Skin epidermis (tissue), 12 donors: Measurements from ENCODE around the gene KRT83.

Source experiments
- H3K27ac ChIP-seq, 21 experiments: fragments of 200-600 bp; sonication (generic) in 11 of 21; one replicate each; pipeline ENCODE4 v1.5.0; 2020; ENCODE audit warnings: mild to moderate bottlenecking in 3 of 21, inconsistent platforms in 2 of 21, moderate library complexity in 2 of 21
- H3K4me3 ChIP-seq, 7 experiments: fragments of 200-600 bp; sonication (generic) in 2 of 7; one replicate each; pipeline ENCODE4 v1.5.0; 2020; ENCODE audit warnings: inconsistent platforms in 2 of 7, mild to moderate bottlenecking in 2 of 7, moderate library complexity in 1 of 7

KRT83 gene

GRCh38 chr12:52320784-52321400, at the start of gene KRT83:
TSS of gene KRT83 (minus strand) at chr12:52321398. CDS start at chr12:52321335, 63 bp downstream.
- no peak within 1 kb of the TSS for H3K4me3 ChIP-seq
- no peak within 1 kb of the TSS for H3K27ac ChIP-seq

- H3K4me3 ChIP-seq: no peak overlapping the region
- H3K27ac ChIP-seq: no peak overlapping the region
These were observed 48.6 kb upstream of the KRT83 start for GRCh38 chr12:52369809-52370208.

GRCh38 chr12:52369211-52369610, 48.0 kb upstream of the KRT83 start:
- Histone ChIP-seq H3K4me3 (no peak overlapping the region), H3K27ac (no peak overlapping the region)

- H3K27ac ChIP-seq: no peak overlapping the region
- H3K4me3 ChIP-seq: no peak overlapping the region
These were observed 47.3 kb upstream of the KRT83 start for GRCh38 chr12:52368508-52368907.

DNA sequence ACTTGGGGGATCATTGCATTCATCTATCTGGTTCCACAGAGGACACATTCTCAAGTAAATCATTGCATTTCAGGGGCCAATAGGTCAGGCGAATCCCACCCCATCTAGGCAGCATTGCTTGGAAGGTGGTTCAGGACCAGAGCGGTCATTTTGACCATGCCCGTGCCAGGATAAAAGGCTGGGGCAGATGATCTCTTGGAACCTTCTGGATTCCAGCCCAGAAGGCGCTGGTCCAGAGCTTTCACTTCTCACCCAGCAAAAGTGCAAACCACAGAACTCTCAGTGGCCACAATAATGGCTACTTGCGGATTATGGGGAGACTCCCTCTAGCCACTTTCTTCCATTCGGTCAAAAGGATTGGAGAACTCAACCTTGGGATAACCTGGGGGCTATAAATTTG, 46.7 kb upstream of the KRT83 start:
- H3K4me3 ChIP-seq: no peak overlapping the region
- H3K27ac ChIP-seq: no peak overlapping the region

DNA sequence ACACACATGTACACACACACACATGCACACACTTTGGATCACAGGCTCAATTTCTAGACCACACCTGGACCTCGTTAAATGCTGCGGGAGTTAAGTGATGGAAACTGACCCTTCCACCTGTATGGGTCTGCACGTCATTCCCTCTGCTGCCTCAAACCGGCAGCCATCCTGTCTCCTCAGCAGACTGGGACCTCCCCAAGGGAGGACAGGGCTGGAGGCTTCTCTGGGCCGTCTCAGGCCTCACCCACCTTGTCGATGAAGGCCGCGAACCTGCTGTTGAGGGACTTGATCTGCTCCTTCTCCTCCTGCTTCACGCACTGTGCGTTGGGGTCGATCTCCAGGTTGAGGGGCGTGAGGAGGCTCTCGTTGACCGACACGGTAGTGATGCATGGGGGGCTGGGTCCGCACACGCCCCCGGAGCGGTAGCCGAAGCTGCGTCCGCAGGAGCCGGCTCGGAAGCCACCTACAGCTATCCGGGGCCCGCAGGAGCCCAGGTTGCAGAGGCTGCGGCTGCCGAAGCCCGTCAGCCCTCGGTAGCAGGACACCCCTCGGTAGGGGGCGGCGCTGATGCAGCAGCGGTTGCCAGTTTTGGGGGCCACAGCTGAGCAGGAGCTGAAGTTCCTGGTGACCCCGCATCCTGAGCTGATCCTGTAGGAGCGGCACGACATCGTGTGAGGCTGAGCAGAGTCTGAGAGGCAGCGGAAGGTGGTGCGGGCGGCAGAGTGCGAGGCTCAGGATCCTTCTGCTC, 45.7 kb upstream of the KRT83 start, which contains the start of gene KRT85:
TSS of gene KRT85 (minus strand) at position 744 of the 748 bp plus-strand sequence. CDS start at position 668, 76 bp downstream.
- no peak within 1 kb of the TSS for H3K27ac ChIP-seq
- no peak within 1 kb of the TSS for H3K4me3 ChIP-seq

DNA sequence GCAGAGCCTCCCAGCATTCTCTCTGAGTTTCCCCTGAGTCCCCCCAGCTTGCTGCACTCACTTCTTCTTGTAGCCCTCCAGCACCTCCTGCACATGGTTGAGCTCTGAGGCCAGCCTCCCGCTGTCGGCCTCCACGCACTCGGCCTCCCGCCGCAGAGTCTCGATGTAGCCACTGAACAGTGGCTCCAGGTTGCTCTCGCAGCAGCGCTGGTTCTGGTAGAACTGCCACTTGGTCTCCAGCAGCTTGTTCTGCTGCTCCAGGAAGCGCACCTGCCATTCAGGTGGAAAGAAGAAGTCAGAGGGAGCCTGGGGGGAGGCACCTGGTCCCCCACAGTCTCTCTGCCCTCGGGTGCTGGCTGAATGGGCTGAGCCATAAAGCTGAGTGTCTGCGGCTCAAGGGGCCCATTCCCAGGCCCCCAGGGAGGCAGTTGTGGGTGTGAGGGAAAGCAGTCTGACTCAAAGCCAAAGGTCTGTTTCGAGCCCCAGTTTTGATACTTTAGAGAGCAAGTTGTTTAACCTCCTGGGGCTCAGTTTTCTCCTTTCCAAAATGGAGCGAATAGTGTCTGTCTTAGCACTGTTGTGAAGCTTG, 43.8 kb upstream of the KRT83 start:
- Histone ChIP-seq H3K4me3 (no peak overlapping the region), H3K27ac (peak overlapping the region in 2 of 21 experiments; percentile 37 to 59)

DNA sequence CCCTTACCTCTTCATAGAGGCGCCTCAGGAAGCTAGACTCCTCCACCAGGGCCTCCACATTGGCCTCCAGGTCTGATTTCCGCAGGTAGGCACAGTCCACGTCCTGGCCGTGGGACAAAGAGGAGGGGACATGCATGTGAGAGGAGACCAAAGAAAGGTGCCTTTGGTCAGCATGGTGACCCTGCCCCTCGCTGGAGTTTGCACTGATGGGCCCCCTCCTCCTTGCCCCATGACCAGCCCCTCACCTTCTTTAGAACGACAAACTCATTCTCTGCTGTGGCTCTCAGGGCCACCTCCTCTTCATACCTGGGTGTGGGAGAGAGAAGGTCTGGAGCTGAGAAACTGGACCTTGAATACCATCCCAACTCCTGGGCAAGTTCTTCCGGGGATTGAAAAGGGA, 42.9 kb upstream of the KRT83 start:
- Histone ChIP-seq H3K27ac (no peak overlapping the region), H3K4me3 (no peak overlapping the region)

DNA sequence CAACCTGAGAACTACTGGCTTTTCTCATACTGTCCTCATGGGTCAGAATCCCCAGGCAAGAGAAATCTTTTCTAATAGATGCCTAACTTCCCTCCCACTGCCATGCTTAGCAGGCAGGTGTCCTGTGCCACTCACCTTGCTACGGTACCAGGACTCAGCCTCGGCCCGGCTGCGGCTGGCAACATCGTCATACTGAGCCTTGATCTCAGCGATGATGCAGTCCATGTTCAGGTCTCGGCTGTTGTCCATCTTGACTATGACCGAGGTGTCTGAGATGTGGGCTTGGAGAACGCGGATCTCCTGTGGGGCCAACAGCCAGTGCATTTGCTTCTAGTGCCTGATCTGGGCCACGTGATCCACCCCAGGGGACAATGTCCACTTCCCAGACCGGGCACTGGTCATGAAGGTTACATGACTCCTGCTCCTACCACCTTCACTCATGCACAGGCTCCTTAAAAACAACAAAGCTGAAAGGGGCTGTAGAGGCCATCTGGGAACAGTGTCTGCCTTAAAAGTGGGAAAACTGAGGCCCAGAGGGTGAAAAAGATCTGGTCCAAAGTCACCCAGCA, 42.0 kb upstream of the KRT83 start:
- no peak overlapping the region for H3K4me3 ChIP-seq
- H3K27ac ChIP-seq: no peak overlapping the region

DNA sequence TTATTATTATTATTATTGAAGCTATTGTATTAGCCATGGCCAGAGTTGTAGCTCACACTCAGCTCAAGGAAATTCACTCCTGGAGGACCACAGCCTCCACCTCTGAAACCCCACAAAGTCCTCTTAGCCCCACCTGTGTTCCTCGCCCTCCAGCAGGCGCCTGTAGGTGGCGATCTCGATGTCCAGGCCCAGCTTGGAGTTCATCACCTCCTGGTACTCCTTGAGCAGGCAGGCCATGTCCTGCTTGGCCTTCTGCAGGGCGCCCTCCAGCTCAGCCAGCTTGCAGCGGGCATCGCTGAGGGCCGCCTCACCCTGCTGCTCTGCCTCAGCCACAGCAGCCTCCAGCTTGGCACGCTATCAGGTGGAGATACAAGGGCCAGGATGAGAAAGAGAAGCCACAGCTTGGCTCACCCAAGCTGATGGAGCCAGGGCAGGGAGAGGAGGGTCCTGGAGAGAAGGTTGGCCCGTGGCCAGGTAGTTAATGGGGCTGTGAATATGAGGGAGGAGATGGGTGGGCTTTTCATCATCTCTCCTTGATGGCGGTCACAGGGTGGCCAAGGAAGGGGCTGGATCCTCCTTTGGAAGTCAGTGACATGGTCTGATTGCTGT, 41.0 kb upstream of the KRT83 start:
- no peak overlapping the region for H3K4me3 ChIP-seq
- H3K27ac ChIP-seq: no peak overlapping the region

- H3K27ac ChIP-seq: peak overlapping the region in 1 of 21 experiments; percentile 42
These were observed 40.4 kb upstream of the KRT83 start for GRCh38 chr12:52361553-52361952.

GRCh38 chr12:52360663-52361271, 39.6 kb upstream of the KRT83 start:
- H3K4me3 ChIP-seq: no peak overlapping the region

More at GRCh38 chr12:52361553-52361952, 40.4 kb upstream of the KRT83 start:
- no peak overlapping the region for H3K4me3 ChIP-seq

DNA sequence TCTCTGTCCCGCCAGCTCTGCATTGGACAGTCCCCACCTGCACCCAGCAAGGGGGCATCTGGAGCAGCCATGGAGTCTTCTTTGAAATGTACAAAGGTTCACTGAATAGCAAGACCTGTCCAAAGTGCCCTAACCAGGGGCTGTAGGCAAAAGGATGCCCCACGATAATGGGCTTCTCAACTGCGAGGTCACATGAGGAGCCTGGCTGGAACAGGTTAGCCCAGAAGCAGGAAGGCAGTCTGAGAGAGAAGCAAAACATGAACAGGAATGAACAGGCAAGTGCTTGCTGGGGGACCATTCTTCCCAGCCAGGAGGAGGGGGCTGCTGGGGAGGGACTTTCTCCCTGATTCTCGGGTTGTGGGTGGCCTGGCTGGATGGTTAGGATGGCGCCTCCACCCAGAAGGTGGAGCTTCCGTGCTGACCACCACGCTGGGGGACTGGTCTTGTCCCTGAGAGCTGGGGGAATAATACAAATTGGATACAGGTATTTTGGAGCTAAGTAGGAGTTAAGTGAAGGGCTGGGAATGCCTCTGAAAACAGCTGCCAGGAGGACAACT, 39.0 kb upstream of the KRT83 start:
- Histone ChIP-seq H3K27ac (no peak overlapping the region), H3K4me3 (no peak overlapping the region)

More at GRCh38 chr12:52360663-52361271, 39.6 kb upstream of the KRT83 start:
- H3K27ac ChIP-seq: peak overlapping the region in 1 of 21 experiments; percentile 42

- Histone ChIP-seq H3K27ac (peak overlapping the region in 2 of 21 experiments; percentile 65 to 69), H3K4me3 (no peak overlapping the region)
These were observed 38.4 kb upstream of the KRT83 start for GRCh38 chr12:52359621-52360061.

- Histone ChIP-seq H3K27ac (peak overlapping the region in 5 of 21 experiments; percentile 59 to 69 (median 62)), H3K4me3 (no peak overlapping the region)
These were observed 37.6 kb upstream of the KRT83 start for GRCh38 chr12:52358575-52359350.

- Histone ChIP-seq H3K4me3 (no peak overlapping the region), H3K27ac (no peak overlapping the region)
These were observed 35.8 kb upstream of the KRT83 start for GRCh38 chr12:52356762-52357580.

DNA sequence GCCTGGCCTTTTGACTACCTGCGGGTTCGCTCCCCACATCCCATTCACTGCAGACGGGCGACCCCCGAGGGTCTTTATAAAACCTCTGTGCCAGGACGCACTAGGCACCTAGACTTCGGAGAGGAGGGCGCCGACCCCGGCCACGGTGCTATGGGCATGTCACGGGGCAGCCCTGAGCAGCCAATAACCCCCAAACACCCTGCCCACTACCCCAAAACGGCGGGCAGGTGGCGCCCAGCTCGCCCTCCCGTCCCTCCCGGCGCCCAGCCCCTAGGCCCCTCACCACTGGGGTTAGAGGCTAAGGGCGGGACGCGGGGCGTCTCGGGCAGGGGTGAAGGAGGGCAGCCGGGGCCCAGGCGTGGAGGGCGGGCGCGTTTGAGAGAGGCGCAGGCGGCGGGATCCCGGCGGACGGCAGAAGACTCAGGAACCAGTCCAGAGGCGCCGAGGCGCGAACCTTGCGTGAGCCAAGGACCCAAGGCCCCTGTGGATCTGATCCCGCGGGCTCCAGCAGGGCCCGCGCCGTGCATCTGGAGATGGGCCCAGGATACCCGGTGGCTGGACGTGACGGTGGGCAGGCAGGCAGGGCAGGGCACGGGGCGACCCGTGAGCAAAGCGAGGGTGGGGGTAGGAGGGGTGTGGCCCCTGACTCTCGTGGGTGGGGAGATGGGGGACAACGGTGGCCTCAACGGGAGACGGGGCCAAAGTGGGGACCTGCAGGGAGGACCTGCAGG, 35.0 kb upstream of the KRT83 start:
- H3K27ac ChIP-seq: no peak overlapping the region
- no peak overlapping the region for H3K4me3 ChIP-seq
